ENCODE data around the gene TASP1.
"Not testable (repeated sequence)": the region's sequence is repeated elsewhere in the genome, so short reads cannot be mapped to it uniquely, and the experiment has no call there.

TASP1 gene, protein sequence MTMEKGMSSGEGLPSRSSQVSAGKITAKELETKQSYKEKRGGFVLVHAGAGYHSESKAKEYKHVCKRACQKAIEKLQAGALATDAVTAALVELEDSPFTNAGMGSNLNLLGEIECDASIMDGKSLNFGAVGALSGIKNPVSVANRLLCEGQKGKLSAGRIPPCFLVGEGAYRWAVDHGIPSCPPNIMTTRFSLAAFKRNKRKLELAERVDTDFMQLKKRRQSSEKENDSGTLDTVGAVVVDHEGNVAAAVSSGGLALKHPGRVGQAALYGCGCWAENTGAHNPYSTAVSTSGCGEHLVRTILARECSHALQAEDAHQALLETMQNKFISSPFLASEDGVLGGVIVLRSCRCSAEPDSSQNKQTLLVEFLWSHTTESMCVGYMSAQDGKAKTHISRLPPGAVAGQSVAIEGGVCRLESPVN

DNA sequence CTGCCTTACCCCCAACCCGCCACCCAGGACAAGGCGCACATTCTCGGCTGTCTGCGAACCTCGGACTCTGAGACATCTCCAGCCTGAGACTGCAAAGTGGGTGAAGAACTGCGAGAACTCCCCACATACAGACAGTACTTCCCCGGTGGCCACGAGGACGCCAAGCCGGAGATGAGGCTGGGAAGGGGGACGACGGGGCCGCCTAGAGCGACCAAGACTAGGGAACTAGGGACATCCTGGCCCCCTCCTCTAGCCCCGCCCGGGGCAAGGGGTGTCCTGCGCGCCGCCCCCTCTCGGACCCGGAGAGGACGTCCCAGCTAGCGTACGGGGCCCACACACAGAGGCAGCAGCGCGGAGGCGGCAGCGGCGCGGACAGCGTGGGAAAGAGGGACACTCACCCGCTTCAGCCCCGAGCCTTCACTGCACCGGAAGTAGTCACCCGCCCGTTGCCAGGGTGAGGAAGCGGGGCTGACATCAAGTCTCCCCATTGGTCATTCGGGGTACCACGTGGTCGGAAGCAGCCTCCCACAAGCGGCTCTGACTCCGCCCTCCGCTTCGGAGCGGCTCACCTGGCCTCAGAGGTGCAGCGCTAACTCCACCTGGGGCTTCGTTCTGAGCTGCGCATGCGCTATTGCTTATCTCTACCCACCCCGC lies at the start of gene TASP1:
Gene TASP1 (minus strand): TSS at position 437 of the 654 bp plus-strand sequence. CDS start 8,854 bp downstream, outside the sequence.
- peak; percentile 31 to 97 (median 91) for DNase-seq

DNA sequence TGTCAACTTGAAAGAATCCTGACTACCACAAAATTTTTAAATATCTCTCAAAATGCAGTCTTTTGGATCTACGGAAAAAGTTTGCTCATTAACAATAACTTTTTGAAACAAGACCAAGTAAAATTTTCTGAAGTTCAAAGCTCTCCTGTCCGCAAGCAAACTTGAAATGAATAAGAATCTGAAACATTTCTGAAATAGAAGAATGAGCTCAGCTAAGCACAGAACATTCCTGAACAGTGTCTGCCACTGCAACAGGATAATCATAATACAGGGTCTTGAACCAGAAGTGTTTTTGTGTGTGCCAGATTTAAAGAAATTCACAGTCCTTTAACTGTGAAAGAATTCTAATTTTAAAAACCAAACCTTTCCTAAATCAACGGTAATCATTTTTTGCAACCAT lies 49.1 kb upstream of the TASP1 start:
- no peak for DNase-seq

DNA sequence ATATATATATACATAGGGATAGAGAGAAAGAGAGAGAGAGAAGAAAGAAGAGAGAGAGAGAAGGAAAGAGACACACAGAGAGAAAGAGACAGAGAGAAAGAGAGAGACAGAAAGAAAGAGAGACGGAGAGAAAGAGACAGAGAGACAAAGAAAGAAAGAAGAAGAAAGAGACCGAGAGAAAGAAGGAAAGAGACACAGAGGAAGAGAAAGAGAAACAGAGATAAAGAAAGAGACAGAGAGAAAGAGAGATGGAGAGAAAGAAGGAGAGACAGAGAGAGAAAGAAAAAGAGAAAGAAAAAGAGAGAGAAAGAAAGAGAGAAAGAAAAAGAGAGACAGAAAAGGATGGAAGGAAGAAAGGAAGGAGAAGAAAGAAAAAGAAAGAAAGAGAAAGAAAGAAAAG lies 46.9 kb upstream of the TASP1 start:
- no peak for DNase-seq

DNA sequence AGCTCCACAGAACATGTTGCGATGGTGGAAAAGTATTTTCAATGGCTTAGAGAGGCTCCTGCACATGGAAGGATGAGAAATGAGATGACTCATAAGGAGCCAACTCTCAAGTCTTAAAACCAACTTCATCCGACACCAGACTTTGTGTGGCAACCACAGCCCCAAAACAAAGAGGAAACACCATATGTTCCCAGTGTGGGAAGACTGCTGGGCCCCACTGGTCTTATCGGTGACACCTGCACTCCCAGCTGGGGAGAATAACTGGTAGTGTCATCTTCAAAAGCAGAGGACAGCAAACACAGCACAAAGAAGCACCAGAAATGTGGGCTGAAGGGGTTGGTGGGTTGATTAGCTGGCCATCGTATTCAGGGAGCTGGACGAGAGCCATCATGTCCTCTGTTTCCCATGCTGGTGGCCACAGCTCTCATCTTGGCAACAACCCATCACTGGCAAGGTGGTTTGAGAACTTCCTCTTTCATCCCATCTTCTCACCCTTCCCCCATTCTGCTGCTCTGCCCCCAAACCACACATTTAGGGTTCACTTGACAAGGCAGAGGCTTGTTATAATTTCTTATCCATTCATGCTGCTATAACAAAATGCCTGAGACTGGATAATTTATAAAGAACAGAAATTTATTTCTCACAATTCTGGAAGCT lies 46.0 kb upstream of the TASP1 start:
- no peak for DNase-seq

DNA sequence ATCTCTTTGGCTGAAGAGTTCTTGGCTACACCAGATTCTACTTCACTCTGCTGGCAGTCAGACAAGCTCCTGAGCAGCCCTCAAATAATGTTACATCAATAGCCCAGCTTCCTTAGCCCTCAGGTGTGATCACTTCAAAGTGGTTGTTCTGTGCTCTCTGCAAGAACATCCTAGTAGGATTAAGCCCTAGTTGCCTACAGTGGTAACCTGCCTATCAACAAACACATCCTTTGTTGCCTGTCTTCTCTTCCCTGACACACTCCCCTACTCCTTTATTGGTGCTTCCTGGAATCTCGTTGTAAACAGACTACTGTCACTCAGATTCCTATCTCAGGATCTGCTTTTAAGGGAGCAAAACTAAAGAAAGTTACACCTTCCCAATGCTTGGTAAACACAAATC lies 45.1 kb upstream of the TASP1 start:
- no peak for DNase-seq

DNA sequence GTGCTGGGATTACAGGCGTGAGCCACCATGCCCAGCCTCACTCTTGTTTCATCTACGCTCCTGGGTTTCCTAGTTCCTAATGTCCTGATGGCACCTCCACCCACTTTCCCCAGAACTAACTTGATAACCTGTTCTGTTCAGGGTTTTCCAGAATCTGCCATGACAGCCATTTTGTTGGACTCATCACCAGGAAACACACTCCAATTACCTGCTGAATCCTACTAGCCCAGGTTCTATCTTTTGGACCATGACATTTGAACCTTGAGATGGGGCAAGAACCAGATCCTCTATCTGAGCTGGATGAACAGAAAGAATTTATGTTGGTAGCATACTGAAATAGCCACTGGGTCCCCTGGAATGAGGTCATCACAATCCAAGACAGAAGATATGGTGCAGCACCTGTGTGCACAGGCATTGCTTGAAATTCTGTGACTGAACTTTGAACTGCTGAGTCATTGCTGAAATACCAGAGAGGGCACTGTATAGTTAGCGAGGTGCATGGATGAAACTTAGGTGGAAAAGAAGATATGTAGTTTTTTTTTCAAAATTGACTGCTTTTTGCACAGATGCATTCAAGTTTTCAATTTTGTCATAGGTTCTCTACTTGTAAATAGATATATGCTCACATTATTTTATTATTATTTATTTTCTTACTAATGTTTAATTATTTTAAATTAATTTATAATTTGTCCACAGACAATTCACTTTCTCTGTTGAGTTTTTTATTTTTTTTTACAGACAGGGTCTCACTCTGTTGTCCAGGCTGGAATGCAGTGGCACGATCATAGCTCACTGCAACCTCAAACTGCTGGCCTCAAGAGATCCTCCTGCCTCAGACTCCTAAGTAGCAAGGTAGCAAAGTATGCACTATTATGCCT lies 42.8 kb upstream of the TASP1 start:
- DNase-seq: no peak

DNA sequence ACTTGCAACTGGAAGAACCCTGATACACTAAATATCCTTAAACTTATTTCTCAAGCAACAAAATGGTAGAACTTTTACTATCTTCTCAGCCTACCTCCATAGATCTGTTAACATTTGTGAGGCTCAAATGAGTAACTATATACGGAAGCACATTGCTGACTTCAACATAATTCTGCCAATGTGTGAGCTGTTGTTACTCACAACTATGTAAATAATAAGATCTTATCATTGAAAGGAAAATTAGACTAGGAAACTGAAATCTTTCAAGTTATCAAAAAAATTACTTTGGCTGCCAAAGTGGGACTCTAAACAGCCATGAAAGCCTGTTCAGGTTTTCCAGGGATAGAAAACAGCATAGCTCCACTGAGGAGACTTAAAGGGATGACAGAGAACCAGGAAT lies 40.2 kb upstream of the TASP1 start:
- no peak for DNase-seq

DNA sequence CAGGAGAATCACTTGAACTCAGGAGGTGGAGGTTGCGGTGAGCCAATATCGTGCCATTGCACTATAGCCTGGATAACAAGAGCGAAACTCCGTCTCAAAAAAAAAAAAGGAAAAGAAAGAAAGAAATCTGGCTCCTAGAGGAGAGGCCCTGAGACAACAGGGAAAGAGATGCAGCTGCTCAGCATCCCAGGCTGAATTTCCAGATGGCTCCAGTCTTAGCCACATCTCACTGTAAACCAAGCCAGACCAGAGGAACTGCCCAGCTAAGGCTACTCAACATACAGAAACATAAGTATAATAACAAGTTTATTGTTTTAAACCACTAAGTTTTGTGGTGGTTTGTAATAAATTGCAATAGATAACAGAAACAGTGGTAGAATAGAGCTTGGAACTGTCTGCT lies 38.5 kb upstream of the TASP1 start:
- no peak for DNase-seq

DNA sequence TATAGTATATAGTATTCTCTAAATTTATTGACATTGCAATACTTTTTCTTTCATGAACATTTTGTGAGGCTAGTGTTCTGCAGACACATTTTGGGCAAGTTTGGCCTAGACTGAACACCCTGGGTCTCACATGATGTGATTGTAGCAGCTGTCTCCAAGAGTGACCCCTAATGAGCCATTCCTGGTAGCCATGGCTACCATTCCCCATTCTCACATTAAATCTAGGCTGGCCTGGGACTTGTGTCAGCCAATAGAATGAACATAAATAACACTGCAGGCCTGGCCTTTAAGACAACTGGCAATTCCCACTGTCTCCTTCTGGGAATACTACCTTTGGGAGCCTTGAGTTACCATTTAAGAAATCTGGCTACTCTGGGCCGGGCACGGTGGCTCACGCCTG lies 38.0 kb upstream of the TASP1 start:
- no peak for DNase-seq

DNA sequence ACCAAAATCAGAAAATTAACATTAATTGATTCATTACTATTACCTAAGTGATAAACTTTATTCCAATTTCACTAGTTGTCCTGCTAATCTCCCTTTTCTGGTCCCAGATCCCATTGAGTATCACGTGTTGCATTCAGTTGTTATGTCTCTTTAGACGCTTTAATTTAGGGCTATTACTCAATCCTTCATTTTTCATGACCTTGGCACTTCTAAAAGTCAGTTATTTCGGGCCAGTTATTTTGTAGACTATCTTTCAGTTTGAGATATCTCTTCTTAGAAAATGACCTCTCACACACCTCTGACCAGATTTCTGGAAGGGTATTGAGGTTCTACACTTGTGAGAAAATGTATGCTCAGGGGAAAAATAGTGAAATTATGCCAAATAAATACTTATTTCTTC lies 34.0 kb upstream of the TASP1 start:
- DNase-seq: no peak

DNA sequence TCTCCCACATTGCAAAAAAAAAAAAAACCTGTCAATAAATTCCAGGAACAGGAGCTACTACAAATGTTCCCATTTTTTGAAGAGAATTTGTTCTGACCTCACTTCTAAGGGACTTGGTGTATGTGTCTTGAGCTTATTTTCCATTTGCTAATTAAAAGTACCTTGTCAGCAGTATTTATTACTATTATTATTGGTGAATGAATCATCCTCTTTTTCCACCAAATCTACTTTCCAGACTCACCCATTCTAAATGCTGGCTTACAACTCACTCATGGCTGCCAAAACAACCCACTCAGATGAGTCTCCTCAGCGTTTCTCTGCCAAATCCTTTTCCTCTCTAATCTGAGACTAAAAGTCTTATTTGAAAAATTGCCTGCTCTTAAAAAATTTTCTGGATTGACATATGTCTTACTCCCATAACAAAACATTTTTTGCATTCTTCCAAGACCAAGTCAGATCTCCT lies 33.2 kb upstream of the TASP1 start:
- DNase-seq: peak in 2 of 51 donors; percentile 1 to 16

DNA sequence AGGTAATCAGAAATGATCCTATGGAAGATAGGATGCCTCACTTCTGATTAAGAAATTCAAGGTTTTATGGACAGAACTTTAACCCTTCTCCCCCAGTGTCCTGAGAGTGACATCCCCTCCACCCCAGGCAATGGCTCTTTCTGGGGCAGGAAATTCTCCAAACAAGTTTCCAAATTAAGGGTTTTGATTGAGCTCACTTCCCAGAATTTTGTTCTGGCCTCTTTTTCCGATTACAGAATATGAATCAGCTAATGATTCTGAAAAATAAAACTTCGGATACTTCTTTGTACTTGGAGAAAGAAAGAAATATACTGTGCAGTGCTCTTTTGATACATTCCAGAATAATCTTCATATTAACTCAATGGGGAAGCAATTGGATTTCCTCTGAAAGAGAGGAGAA lies 32.8 kb upstream of the TASP1 start:
- no peak for DNase-seq

DNA sequence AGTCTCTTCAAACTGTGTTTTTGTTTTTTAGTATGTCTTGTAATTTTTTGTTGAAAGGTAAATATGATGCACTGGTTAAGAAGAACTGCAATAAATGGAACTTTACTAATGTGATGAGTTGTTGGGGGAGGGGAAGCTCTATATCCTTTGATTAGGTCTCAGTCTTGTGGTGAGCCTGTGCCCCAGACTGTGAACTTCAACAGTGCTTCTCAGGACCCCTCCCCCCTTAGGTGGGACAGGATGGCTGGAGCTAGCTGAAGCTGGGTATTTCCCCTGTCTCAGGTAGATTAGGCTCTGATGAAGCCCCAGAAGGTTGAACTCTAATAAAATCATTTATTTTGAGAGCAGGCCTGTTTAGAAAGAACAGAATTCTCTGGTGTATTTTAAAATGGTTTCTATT lies 31.4 kb upstream of the TASP1 start:
- no peak for DNase-seq

DNA sequence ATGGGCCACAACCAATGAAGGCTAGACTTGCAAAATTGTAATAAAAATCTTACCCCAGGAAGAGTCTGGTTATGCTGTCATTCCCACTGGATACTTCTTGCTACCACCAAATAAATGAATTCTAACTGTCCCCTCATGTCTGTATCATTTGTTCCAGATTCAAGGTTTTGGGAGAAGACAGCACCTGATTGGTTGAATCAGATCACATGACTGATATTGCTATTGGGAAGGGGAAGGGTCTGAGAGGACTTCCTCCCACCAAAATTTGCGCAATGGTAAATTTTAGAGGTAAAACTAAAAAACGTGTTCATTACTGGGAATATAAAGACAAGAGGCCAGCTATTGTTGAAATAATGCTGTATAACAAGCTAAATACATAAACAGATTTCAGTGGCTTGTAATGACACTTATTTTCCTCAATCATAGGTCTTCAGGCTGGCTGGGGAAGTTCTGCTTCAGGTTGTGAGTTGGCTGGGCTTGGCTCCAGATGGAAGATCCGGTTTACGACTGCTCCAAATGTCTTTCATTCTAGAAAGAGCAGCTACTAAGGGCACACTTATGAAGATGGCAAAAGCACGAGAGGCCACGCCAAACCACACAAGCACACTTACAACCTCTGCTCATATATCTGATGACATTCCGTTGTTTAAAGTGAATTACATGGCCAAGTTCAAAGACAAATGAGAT lies 27.1 kb upstream of the TASP1 start:
- DNase-seq: no peak

DNA sequence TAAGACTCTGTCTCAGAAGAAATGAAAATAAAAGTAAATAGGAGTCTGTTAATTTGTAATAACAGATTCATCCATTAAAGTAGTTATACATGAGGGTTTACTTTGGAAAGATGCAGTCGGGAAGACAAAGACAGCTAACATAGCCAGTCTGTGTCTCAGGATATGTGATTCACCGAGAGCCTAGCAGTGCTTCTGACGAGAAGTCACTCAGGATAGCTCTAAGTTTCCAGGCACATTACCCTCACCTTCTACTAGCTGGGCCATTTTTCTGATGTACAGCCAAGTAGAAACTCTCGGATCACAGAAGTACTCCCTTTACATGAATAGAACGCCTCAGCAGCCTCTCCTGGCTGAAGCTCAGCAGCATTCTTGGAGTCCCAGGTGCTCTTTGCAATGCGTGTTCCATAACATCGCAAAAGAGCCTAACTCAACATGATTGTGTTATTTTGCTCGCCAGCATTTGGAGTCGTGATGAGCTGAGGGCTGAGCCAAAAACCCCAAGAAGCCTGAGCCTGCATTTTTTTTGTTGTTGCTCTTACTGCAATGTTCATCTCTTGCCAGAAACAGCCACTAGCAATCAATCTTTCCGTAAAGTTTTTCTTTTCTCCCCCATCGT lies 22.4 kb upstream of the TASP1 start:
- no peak for DNase-seq

DNA sequence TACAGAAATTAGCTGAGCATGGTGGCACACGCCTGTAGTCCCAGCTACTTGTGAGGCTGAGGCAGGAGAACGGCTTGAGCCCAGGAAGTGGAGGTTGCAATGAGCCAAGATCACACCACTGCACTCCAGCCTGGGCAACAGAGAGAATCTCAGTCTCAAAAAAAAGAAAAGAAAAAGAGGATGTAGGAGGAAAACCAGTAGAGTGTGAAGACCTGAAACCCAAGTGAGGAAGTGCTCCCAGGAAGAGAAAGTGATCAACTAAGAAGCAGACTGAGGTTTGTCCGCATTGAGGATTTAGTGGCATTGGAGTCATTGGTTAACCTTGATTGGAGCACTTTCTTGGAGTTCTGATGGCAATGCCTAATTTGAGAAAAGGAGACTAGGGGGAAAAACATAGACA lies 20.6 kb upstream of the TASP1 start:
- DNase-seq: no peak

DNA sequence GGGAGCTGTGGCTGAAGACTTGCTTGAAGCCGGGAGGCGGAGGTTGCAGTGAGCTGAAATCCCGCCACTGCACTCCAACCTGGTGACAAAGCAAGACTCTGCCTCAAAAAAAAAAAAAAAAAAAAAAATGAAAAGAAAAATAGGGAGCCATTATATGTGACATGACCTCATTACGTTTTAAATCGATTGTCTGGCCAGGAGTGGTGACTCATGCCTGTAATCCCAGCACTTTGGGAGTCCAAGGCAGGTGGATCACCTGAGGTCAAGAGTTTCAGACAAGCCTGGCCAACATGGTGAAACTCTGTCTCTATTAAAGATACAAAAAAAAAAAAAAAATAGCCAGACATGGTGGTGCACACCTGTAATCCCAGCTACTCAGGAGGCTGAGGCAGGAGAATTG lies 19.3 kb upstream of the TASP1 start:
- not testable (repeated sequence) for DNase-seq

DNA sequence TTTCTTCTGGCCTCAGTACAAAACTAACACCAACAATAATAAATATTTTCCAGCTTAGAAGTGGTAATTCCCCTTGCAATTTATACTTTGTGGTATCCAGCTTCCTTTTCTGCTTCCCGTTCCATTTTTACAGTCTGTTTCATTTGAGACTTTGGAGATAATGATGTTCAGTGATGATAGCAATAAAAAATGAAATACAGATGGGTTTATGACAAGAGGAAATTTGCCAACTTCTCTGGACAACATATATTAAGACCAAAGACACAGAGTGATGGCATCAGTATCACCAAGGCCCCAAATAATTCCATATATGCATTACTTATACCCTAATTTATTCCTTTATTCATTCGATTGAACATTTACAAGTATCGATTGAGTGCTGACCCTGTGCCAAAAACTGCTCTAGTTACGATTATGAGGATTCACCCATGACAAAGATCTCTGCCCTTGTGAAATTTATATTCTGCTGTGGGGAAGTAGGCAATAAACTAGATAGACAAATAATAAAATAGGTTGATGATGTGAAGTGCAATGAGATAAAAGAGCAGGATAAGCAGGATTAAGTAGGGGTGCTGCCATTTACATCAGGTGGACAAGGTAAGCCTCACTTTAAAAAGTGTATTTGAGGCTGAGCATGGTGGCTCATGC lies 18.1 kb upstream of the TASP1 start:
- DNase-seq: no peak

DNA sequence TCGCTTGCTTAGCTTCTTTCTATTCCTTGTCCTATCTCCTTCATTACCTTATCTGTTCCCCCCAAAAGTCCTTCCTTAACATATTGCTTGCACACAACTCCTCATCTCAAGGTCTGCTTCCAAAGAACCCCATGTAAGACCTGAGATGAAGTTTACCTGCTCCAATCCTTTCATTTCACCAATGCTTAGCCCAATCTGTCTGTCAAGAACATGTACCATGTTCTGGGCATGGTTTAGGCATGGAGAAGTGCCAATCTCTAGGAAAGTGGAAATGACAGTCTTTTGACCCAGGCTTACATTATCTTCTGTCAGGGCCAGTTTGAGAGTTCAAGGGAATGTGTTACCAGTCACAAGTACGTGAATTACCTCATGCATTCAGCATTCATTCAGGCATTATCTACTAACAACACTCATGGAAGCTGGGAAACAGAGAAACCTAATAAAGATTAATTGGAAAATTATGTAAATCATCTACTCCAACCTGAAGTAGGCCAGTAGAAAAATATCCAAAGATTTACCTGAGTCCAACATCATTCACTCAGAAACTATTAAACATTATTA lies 15.8 kb upstream of the TASP1 start:
- no peak for DNase-seq

DNA sequence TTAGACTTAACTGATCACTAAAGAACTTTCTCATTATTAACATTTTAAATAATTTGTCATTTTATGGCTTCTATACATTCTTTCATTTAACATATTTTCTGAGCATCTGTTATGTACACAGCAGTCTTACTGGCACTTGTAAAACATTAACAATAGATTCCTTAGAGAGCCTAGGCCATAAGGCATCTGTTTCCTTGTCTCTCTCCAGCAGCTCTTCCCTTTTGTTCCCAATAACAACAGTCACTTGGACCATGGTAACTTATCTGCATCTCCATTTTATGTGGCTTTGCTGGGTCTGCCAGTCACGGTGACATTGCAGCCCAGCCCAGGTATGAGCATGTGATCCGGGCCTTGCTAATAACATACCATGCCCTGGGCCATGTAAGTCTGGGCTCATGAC lies 11.7 kb upstream of the TASP1 start:
- DNase-seq: no peak

Data from hypothalamus (tissue), 51 donors.